ENCODE measurements around the gene RCVRN.
"Not testable (repeated sequence)": the region's sequence is repeated elsewhere in the genome, so short reads cannot be mapped to it uniquely, and the experiment has no call there.

The RCVRN gene

DNA sequence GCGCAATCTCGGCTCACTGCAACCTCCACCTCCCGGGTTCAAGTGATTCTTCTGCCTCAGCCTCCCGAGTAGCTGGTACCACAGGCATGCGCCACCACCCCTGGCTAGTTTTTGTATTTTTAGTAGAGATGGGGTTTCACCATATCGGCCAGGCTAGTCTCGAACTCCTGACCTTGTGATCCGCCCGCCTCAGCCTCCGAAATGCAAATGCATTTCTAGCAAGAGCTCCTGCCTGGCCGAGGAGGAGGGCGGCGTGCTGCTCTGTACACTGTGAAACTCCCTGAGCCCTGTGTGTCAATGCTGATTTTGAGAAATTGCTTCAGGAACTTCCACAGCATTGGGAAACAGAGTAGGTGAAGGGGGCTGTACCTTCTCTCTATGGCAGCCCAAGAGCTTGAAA, 16.1 kb upstream of the RCVRN start:
- not testable (repeated sequence) for DNase-seq

DNA sequence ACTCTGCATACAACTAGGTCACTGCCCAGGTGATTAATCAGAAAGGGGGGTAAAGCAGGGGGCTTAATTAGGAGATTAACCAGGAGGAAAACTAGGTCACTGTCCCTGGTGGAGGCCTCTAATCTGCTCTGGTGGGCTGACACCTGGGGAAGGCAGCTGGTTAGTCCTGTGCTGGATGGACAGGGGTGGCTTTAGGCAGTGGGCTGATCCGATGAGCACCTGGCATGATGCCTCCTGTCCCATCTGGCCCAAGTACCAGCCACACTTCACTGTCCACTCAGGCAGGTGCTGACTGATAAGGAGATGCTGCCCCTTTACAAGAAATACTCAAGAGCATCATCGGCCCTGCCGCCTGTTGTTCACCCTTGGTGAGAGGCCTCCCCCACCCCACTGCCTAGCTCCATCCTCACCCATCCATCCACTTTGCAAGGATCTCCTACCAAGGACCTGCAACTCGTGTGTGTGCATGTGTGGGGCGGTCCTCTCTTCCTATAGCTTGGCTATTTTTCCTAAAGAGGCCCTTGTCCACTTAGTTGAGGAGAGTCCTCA, 13.8 kb upstream of the RCVRN start:
- DNase-seq: no peak

DNA sequence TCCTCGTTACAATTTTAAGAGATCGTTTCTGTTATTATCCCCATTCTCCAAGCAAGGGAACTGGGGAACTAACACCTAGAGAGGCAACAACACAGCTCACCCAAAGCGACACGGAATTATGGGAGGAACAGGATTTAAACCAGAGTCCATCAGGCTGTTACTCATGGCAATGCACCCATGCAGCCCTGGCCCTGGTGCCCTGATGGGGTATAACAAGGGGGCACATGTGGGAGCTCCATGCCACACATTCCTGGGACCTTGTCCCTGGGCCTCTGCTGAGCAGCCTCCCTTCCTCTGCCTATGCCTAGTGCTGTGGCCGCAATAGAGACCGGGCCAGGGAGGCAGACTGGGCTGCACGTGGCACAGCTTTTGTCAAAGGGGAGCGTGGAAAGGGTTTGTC, 13.3 kb upstream of the RCVRN start:
- no peak for DNase-seq

DNA sequence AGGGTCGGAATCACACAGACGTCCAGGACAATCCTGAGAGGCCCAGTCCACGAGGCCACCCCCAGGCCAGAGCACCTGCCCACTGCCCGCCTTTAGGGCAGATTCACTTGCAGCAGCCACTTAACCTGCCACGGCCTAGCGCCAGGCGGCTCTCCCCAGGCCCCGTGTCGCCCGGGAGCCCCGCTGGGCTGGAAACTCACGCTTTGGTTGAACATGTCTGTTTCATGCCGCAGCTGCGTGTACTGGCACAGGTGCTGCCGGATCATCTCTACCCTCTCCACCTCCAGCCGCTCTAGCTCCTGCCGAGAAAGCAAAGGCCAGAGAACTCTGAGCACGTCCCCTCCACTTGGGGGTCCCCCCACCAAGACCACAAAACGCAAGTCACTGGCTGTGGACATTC, 12.7 kb upstream of the RCVRN start:
- no peak for DNase-seq

DNA sequence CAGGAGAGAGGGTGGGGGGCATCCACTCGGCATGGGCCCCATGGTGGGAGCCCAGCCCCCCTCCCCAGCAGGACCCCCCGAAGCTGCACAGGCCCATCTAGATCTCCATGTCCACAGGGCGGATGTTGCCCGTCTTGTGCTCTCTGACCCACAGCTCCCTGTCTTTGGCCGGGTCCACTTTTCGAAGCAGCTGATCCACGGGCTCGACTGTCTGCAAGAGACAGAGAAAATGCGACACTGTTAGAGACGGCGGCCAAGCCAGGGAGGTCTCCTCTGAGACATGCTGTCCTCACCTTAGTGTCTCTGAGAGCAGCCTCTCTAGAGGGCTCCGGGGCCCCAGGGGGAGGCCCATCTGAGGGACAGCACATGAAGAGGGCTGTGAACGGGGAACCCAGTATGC, 12.1 kb upstream of the RCVRN start:
- DNase-seq: no peak

DNA sequence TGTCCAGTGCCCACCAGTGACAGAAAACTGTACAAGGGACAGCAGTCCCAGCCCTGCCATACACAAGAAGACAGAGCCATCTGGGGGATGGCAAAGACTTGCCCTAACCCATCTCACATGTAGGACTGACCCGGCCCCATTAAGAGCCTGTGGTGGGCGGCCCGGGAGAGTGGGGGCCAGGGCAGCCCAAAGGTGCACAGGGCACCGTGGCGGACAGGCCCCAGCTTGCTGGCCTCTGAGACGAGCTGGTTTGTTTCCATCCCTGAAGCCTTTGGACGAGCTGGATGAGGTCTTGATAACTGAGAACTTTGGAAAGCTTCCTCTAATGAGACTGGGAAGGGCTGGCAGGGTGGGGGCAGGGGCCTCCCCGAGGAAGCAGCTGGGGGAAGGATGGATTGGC, 11.0 kb upstream of the RCVRN start:
- DNase-seq: no peak

DNA sequence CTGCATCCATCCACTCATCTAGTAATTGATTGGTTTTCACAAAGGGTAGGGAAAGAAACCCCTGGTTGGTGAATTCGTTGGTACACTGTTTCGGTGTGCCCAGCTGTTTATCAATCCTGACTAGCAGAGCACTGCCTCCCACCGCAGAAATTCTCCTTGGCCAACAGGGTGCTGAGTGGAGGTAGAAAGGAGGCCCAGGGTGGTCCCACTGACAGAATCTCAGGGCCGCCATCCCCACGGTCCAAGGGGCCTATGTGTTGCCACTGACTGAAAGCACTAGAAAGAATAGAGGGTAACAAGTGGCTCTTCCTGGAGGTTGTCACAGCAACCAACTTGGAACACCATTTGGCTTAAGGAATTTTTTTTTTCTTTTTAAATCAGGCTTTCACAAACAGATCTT, 8.4 kb upstream of the RCVRN start:
- DNase-seq: no peak

DNA sequence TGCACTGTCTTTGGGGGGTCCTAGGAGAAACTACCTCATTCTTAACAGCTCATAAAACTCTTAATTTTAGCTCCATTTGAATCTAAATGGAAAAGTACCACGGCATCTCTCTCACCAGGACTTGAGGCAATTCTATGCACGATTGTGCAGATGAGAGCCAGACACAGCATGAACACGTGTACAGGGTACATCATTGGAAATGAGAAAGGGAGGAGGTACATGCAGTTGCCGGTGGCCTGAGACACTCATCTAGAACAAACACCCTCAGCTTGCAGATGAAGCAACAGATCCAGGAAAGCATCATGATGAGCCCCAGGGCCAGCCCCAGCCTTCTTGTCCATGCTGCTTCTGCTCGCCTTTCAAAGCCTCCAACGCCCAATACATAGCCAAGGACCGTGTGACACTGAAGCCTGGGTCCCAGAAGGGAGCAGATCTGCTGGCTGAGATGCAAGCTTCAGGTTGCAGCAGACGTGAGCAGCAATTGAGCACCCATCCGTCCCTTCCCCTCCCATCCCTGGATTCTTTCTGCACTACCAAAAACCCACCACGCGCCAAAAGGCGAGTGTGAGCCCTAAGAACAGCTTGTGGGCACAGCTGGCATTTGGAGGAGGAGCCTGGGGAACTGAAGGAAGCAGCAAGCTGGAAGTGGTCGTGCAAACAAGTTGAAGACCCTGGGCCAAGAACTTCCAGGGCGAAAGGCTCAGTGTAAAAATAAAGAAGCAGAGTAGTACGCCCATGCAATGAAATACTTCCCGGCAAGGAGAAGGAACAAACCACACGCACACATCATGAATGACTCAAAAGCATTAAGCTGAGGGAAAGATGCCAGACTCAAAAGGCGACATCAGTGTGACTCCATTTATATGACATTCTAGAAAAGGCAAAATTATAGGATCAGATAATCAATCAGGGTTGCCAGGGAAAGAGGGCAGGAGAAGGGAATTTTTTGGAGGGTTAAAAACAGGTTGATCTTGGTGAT, 7.3 kb upstream of the RCVRN start:
- peak; percentile 58 for DNase-seq

DNA sequence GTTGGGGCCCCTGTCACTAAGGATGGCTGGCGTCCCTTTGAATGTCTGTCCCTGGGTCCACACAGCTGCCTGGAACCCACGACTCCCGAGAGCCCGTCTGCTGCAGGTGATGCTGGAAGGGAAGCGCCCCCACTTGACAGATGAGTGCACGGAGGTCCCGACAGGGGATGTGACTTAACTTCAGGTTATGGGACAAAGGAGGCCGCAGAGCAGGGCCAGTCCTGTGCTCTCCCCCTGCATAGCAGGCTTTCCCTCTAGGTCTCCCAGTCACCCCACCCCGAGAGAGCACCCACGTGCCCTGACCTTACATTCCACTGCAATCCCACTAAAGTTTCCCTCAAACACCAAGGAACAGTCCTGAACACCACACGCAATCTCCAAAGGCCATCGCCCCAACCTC, 6.0 kb upstream of the RCVRN start:
- no peak for DNase-seq

DNA sequence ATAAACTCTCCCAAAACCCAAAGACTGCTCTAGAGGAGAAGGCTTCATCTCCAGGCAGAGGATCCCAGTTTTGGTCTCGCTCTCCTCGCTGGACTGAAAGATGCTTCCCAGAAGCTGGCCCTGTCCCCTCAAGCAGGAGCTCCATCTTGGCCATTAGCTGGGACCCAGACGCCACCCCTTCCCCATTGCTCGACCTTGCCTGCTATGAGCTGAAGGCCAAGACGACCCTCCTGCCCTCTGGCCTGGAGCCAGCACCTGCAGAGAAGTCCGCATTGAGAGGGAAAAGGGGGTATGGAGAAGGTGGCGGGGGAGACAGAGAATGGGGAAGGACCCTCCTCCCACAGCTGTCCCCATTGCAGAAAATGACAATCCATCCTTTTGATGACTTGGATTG, 3.6 kb upstream of the RCVRN start:
- DNase-seq: no peak

DNA sequence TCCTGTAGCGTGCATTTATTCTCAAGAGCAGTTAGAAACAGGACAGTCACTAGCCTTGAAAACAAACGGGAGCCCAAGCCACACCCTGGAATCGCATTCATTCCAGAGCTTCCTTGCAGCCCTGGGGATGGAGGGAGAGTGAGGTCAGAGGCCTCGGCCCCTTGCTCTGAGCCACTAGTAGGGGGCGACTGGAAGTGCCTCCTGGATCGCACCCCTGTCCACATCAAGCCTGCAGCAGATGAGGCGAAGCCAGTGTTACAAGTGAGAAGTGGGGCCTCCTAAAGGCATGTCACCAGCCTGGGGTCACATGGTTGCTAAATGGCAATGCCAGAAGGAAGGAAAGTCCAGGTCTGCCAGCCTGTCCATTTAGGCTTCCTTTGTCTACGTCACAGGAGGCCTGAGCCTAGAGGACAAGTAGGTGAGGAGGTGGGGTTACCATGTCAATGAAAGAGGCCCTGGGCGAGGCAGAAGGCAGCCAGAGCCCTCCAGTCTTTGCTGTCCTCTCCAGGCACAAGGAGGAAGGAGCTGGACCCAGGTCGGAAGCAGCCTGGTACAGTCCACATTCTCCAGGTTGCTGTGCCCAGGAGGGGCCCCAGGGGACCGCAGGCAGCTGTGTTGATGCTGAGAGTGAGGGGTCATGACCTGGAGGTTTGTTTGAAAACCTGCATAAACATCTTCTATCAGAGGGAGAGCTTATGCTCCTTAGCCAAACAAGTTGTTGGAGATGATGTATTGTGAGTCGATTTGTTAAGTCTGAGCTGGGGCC, 3.0 kb upstream of the RCVRN start:
- no peak for DNase-seq

DNA sequence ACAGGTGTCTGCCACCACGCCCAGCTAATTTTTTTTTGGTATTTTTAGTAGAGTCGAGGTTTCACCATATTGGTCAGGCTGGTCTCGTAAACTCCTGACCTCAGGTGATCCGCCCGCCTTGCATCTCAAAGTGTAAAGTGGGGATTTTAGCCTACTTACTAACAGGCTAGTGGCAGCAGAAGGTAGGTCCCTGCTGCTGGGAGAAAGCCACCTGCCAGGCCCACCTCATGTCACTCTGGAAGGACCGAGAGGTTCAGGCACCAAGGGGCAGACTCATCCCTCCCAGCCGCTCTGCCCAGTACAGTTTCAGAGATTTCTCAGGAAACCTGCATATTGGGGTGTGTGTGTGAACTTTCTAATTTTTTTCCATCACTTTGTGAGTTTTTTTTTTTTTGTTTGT, 2.1 kb upstream of the RCVRN start:
- DNase-seq: no peak

DNA sequence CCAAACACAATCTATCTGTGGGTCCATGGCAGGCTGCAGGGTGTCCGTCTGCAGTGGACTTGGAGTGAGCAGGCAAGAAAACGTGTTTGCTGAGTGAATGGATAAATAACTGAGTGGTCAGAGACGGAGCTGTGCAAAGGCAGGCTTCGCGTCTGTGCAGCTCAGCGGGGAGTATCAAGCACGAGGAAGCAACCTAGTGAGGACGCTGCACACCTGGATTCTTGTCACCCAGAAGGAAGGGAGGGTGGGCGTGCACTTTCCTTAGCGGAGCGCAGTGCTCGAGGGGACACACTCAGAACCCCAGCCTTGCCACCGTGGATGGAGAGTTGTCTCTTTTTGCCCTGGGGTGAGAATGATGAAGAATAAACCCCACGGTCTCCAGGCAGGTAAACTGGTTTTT, 1.5 kb upstream of the RCVRN start:
- DNase-seq: no peak

DNA sequence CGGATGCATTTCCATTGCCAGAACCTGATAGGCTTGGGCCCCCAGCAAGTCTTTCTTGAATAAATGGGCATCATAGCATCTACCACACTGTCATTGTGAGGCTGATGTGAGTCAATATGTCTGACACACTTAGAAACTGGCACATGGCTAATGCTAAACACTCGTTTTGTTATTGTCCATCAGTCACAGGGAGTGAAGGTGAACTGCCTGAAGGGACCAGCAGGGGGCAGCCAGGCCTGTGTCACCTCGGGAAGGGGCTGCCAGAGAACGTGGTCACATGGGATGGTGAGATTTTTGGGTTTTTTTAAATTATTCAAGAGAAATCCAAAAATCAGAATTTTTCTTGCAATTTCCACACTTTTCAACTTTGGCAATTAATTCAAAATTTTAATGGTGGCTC, 831 bp upstream of the RCVRN start:
- peak; percentile 36 for DNase-seq

DNA sequence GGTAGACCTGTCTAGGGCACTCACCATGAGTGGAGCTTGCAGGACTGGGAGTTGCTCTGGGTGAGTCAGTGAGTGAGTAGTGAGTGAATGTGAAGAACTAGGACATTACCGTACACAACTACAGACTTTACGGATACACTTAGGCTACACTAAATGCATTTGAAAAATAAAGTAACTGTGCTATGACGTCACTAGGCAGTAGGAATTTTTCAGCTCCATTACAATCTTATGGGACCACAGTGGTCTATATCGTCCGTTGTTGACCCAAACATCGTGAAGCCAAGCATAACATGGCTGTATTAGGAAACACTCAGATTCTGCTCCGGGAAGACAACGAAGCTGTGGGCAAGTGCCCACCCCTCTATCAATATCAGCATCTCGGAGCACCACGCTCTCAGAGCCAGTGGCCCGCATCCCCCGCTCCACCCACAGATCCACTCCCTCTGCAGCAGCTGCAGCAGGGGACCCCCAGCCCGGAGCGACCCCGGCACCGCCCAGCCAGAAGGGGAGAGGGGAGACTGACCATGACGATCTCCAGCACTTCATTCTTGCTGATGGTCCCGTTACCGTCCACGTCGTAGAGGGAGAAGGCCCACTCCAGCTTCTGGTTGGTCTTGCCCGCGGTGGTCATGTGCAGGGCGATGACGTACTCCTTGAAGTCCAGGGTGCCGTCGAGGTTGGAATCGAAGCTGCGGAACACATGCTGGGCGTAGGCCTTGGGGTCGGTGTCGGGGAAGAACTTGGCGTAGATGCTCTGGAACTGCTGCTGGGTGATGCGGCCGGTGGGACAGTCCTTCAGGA, 594 bp downstream of the RCVRN start:
- DNase-seq: no peak

DNA sequence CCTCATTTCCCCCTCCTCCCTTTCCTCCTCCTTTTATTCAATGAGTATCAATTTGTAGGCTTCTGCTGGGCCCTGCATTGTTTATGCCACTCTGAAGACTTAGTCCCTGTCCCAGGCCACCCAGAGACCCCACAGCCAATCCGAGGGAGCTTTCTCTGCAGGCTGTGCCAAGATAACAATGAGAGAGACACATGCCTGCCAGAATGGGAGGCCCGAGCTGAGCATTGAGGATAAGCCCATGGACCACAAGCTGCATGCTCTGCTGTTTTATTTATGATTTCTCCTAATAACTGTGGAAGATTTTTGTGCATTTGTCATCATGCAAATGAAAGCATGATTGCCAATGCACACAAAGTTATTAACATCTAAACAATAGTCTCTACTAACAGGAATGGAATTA, 3.0 kb downstream of the RCVRN start:
- peak; percentile 40 for DNase-seq

DNA sequence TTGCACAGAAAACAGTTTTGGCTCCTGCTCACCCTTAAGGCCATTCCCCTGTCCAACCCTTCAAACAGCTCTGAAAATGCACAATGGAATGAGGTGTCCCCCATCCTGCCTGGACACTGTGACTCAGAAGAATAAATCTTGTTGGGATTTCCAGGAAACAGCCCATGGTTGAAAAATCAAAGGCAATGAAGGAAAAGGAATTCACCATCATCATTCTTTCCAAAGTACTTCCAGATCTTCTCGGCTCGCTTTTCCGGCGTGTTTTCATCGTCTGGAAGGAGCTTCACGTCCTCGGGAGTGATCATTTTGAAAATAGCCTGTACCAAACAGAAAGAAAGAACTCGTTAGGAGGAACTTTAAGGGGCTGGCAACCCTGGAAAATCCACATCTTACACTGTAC, 4.3 kb downstream of the RCVRN start:
- peak; percentile 93 for DNase-seq

DNA sequence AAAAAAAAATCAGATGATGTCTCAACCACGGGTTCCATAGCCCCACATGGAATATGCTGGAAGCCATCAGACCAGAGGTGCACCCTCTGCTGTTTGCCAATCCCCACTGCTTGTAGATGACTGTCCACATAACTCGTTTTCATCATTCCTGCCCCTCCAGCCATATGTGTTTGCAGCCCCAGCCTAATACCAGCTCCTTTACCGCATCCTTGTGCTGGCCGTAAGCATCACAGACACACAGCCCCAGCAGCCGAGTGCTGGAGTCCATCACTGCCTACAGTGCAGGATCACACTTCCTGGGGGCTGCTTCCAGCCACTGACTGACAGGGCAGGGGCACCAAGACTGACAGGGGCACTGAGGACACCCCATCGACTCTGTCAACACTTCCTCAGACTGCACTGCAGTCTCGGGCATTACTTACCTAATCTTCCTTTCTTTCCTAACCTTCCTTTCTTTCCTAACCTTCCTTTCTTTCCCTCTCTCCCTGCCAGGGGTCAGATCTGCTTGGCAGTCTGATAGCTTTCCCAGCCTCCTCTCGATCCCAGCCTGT, 5.0 kb downstream of the RCVRN start:
- peak; percentile 49 for DNase-seq

DNA sequence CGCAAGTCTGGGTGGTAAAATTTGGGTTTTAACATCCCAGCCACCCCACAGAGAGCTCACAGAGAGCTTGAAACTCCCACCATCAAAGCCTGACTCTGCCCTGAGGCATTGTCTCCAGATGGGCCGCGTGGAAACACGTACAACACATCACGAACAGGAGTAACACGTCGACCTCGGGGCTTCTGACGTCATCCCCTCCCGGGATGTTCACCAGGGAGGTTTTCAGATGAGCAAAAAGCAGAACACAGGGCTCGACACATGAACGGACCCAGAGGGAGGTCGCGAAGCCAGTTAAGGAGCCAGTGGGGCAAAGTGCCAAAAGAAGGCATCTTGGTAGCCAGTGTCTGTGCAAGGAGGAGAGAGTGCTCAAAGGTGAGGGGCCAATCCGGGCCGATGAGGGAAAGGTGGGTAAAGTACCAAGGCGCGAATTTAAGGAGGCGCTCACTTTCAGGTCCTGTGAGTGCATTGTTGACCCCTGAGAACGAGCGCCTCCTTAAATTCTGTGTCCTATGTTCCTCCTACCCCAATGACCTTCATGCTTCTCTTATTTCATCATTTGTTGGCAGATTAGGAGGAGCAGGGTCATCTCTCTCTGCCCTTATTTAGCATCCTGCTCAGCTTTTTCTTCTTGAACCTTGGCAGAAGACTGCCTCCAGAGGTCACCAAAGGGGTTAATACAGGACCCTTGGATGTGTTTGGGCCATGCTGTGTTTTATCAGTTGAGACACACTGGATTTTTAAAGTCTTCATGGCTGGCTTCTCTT, 5.6 kb downstream of the RCVRN start:
- DNase-seq: peak; percentile 26

DNA sequence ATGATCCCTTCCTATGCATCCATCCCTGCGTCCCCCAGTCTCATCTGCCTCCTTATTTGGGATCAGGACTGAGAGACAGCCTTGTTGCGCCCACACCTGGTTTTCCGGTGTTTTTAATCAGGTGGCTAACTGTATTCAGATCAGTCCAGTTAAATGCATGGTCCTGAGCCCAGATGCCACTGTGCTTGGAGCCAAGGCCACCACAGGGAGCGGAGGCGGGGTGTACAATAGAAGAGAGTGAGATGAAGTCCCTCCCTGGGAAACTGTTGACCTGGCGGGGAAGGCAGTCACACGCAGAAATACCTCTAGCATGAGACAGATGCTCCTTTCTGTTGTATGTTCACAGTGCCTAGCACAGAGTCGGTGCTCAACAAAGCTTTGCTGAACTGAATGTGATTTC, 6.3 kb downstream of the RCVRN start:
- no peak for DNase-seq

DNA sequence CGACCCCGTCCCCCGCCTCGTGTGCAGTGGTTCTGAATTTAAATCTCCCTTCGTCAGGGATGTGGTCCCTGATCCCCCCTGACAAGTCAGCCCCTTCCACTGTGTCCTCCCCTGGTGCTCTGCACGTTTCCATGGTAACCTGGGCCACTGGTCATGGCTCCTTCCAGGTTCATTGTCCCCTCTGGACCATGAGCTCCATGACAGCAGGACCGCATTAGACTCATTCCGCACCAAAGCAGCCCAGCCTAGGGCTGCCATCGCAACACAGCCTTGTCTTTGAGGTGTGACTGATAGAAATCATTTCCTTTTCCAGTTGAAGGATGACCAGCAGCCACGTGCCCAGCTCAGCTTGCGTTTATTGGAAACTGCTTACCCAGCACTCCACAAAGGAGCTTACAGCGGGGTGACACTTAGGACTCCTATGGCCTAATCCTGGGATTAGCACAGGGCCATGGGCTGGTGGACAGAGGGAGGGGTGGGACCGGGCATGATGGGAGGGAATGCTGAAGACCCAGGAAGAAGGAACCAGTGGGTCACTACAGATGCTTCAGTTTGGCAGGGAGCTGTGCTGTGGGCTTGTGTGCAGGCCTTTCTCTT, 7.6 kb downstream of the RCVRN start:
- no peak for DNase-seq

DNA sequence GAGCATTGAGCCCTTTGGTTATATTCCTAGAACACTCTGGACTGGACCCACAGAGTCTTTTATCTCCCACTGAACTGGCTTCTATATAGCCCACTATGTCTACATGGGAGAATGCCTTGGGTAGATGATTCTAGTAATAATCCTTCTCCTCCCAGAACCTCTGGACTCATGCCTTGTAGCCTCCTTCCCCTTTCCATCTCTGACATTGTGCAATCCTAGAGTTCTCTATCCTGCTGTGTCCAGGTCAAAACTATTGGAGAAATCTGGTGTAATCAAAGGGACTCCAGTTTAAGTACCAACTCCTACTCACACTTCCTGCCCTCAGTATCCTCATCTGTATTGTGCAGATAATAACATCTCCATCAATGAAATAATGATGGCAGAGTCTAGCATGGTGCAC, 9.1 kb downstream of the RCVRN start:
- no peak for DNase-seq

All from fibroblast of skin of right biceps (primary cell).